A549 (cell line): ENCODE measurements around the gene RNF32. TPM values are rescaled to one million over a fixed set of nuclear protein-coding genes. Genes with fewer than 3 reads are reported as not detected.
"Not testable (repeated sequence)": the region's sequence is repeated elsewhere in the genome, so short reads cannot be mapped to it uniquely, and the experiment has no call there.

Experiments
- ATAC-seq, 2 experiments: fragments of 200-7000 bp in 1 of 2; fragments of >200 bp in 1 of 2; cut with Nextera tagmentation in 1 of 2; cut with Tn5 transposase in 1 of 2; 3 replicates each; pipeline versions ENCODE4 v1.8.0 to v1.9.1; 2018 to 2020; ENCODE audit warnings: mild to moderate bottlenecking in 1 of 2, moderate library complexity in 1 of 2
- CTCF ChIA-PET: fragments of 300-600 bp; sonication (Branson Sonifier 250); formaldehyde crosslinking; extraction: SDS; loops from one replicate; lab custom pipeline; 2021; ENCODE audit warnings: antibody characterized with exemption, inconsistent platforms; lab: Yijun Ruan, JAX
- POLR2A ChIA-PET: fragments of 350-600 bp; formaldehyde crosslinking; extraction: SDS; loops from one replicate; lab custom pipeline; 2021; ENCODE audit warnings: antibody characterized with exemption, inconsistent platforms; lab: Yijun Ruan, JAX
- DNase-seq, 2 experiments: peaks; one replicate each; pipeline versions ENCODE4 v3.0.0 to v3.0.0-alpha.2; 2011 to 2016; ENCODE audit warnings: low read depth in 1 of 2, low spot score in 1 of 2
- FAIRE-seq: peaks from 2 replicates; lab custom pipeline; 2011; peaks lifted over from hg19 to GRCh38; lab: Jason Lieb, UNC
- H3K27ac ChIP-seq, 2 experiments: fragments of >200 bp; sonication (Bioruptor Twin); formaldehyde crosslinking; 3 replicates each; pipeline ENCODE4 v1.5.1; 2016 to 2017
- H3K4me1 ChIP-seq: fragments of >200 bp; sonication (Bioruptor Twin); formaldehyde crosslinking; 3 replicates; pipeline ENCODE4 v1.6.1; 2016
- H3K4me2 ChIP-seq: fragments of >200 bp; sonication (Bioruptor Twin); formaldehyde crosslinking; 3 replicates; pipeline ENCODE4 v1.6.1; 2016
- H3K4me3 ChIP-seq: fragments of >200 bp; sonication (Bioruptor Twin); formaldehyde crosslinking; 3 replicates; pipeline ENCODE4 v1.5.1; 2016
- H3K9me3 ChIP-seq: fragments of >200 bp; sonication (Bioruptor Twin); formaldehyde crosslinking; 3 replicates; pipeline ENCODE4 v1.6.1; 2016
- BHLHE40 ChIP-seq: IDR thresholded peaks from 2 replicates; pipeline ENCODE4 v1.6.1; 2012; ENCODE audit warnings: low read depth, low read length, inconsistent platforms
- CEBPB ChIP-seq, 2 experiments: fragments of >200 bp in 1 of 2; sonication (Bioruptor Twin) in 1 of 2; formaldehyde crosslinking in 1 of 2; IDR thresholded peaks; 2 replicates each; pipeline ENCODE4 v1.6.1; 2012 to 2016
- CHD2 ChIP-seq: fragments of 150-350 bp; IDR thresholded peaks from 2 replicates; pipeline ENCODE4 v1.6.1; 2014; ENCODE audit warnings: low read length; ENCODE audit not compliant: partially characterized antibody
- E2F6 ChIP-seq: IDR thresholded peaks from 2 replicates; pipeline ENCODE4 v1.6.1; 2012; ENCODE audit warnings: low read depth, borderline replicate concordance
- EHF ChIP-seq: fragments of 250-450 bp; sonication (Bioruptor Pico); IDR thresholded peaks from 2 replicates; pipeline ENCODE4 v1.5.0; 2020; ENCODE audit warnings: mild to moderate bottlenecking
- GATA3 ChIP-seq: IDR thresholded peaks from 2 replicates; pipeline ENCODE4 v1.6.1; 2012; ENCODE audit warnings: borderline replicate concordance
- HES2 ChIP-seq: fragments of >200 bp; sonication (Bioruptor Twin); formaldehyde crosslinking; IDR thresholded peaks from 2 replicates; pipeline ENCODE4 v1.6.1; 2016
- HEYL ChIP-seq: fragments of 250-450 bp; sonication (Bioruptor Pico); IDR thresholded peaks from 2 replicates; pipeline ENCODE4 v1.8.0; 2021; ENCODE audit warnings: mild to moderate bottlenecking, moderate library complexity
- HOXA7 ChIP-seq: fragments of 250-450 bp; sonication (Bioruptor Pico); IDR thresholded peaks from 2 replicates; pipeline ENCODE4 v1.5.0; 2020; ENCODE audit warnings: mild to moderate bottlenecking, moderate library complexity
- HOXB13 ChIP-seq: fragments of 250-450 bp; sonication (Bioruptor Pico); IDR thresholded peaks from 2 replicates; pipeline ENCODE4 v1.5.0; 2020; ENCODE audit warnings: low read depth, mild to moderate bottlenecking, moderate library complexity
- HOXB5 ChIP-seq: fragments of 250-450 bp; sonication (Bioruptor Pico); IDR thresholded peaks from 2 replicates; pipeline ENCODE4 v1.5.0; 2020; ENCODE audit warnings: mild to moderate bottlenecking, moderate library complexity
- JUN ChIP-seq, 2 experiments: fragments of >200 bp; sonication (Bioruptor Twin); formaldehyde crosslinking; IDR thresholded peaks; 2 replicates in 1 of 2; 3 replicates in 1 of 2; pipeline ENCODE4 v1.6.1; 2016 to 2017
- JUNB ChIP-seq: fragments of >200 bp; sonication (Bioruptor Twin); formaldehyde crosslinking; IDR thresholded peaks from 2 replicates; pipeline ENCODE4 v1.6.1; 2016
- MAX ChIP-seq: IDR thresholded peaks from 2 replicates; pipeline ENCODE4 v1.6.1; 2012
- MYC ChIP-seq: IDR thresholded peaks from 2 replicates; pipeline ENCODE4 v1.6.1; 2012; ENCODE audit warnings: mild to moderate bottlenecking, inconsistent platforms, low read length, improper control_type of control experiment, borderline replicate concordance
- NFE2L2 ChIP-seq: fragments of 150-350 bp; conservative IDR thresholded peaks from 2 replicates; pipeline ENCODE4 v1.6.1; 2014; ENCODE audit warnings: low read length
- NPAS2 ChIP-seq: fragments of 250-450 bp; sonication (Bioruptor Pico); IDR thresholded peaks from 2 replicates; pipeline ENCODE4 v1.8.0; 2022; ENCODE audit warnings: mild to moderate bottlenecking, moderate library complexity, borderline replicate concordance
- NR3C1 ChIP-seq: fragments of >200 bp; sonication (Bioruptor Twin); formaldehyde crosslinking; IDR thresholded peaks from 3 replicates; pipeline ENCODE4 v1.6.1; 2017
- PBX3 ChIP-seq: IDR thresholded peaks from 2 replicates; pipeline ENCODE4 v1.6.1; 2012
- POLR2AphosphoS2 ChIP-seq: conservative IDR thresholded peaks from 2 replicates; pipeline ENCODE4 v1.6.1; 2012; ENCODE audit warnings: low read length, improper control_type of control experiment, inconsistent platforms
- RAD21 ChIP-seq, 2 experiments: fragments of >200 bp in 1 of 2; sonication (Bioruptor Twin) in 1 of 2; formaldehyde crosslinking in 1 of 2; IDR thresholded peaks in 1 of 2; conservative IDR thresholded peaks in 1 of 2; 2 replicates in 1 of 2; 3 replicates in 1 of 2; pipeline ENCODE4 v1.6.1; 2012 to 2018; ENCODE audit warnings: inconsistent platforms in 1 of 2
- RARB ChIP-seq: fragments of 250-450 bp; sonication (Bioruptor Pico); IDR thresholded peaks from 2 replicates; pipeline ENCODE4 v1.8.0; 2021; ENCODE audit warnings: mild to moderate bottlenecking, moderate library complexity
- RCOR1 ChIP-seq: fragments of 150-350 bp; IDR thresholded peaks from 2 replicates; pipeline ENCODE4 v1.6.1; 2014; ENCODE audit warnings: antibody characterized with exemption, low read length, low read depth
- TFCP2L1 ChIP-seq: fragments of 250-450 bp; sonication (Bioruptor Pico); IDR thresholded peaks from 2 replicates; pipeline ENCODE4 v1.5.0; 2021; ENCODE audit warnings: mild to moderate bottlenecking
- TP53 ChIP-seq: fragments of 250-450 bp; sonication (Bioruptor Pico); IDR thresholded peaks from 2 replicates; pipeline ENCODE4 v1.5.0; 2021; ENCODE audit warnings: mild to moderate bottlenecking, moderate library complexity
- WGBS: methylation state at CpG from one replicate; pipeline ENCODE4 v1.1.6; 2017; ENCODE audit errors: missing lambda C conversion rate; 5-methylcytosine and 5-hydroxymethylcytosine counted together
- polyA plus RNA-seq, 4 experiments: library from polyadenylated mRNA; depleted of rRNA in 3 of 4; stranded (reverse); fragments of >200 nt; fragmentation: RNase III in 1 of 4; extraction: RNeasy Plus Mini Kit Qiagen cat#74134 plus additional on column Dnase treatment in 1 of 4; gene quantifications; 2 replicates in 3 of 4; 3 replicates in 1 of 4; pipeline ENCODE4 v1.2.3, GENCODE V29; 2011 to 2017
- TF ChIP-seq, protein P1 (sequence below): fragments of 450-650 bp; IDR thresholded peaks from 2 replicates; pipeline ENCODE4 v1.6.1; 2014; ENCODE audit warnings: antibody characterized with exemption

Gene RNF32
- polyA plus RNA-seq, 2 of the 4 experiments (the other 2 are of a cell fraction) = 1.8 to 2.8 TPM

DNA sequence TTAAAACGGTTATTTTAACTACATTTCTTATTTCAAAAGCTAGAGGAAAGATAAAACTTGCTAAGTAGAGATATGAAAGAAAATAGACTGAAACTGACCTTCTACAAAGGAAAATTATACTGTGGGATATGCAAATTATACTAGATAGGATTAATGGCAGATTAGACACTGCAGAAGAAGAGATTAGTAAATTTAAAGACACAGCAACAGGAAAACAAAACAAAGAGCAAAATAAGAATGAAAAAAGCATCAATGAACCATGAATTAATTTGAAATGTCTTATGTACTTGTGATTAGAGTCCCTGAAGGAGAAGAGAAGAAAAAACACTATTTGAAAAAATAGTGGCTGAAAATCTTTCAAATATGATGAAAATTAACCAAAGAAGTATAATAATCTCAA lies 52.3 kb downstream of the RNF32 start:
- CTCF ChIA-PET = interaction anchor here (0.7 kb wide), 1 partner anchor 24 kb away, joined by 3 read pairs; no protein-coding TSS in a partner anchor
- H3K27ac ChIP-seq = no peak overlapping the region
- 47% methylated on average over 1 of the region's 1 CpG for WGBS
- no peak for FAIRE-seq
- no peak overlapping the region for H3K4me3 ChIP-seq
- no peaks in the 10 kb centered on the region for H3K9me3 ChIP-seq
- POLR2A ChIA-PET = no interaction called here
- TF ChIP-seq PBX3 (no peak), MAX (no peak), NR3C1 (no peak), HOXB5 (CRISPR knock-in tag) (no peak), CEBPB (IDR thresholded peaks at IDR 0.05) (no peak), RARB (CRISPR knock-in tag) (no peak), RAD21 (conservative IDR thresholded peaks at IDR 0.05 in 1 of 2, IDR thresholded peaks at IDR 0.05 in 1 of 2) (no peak), HOXA7 (CRISPR knock-in tag) (no peak), POLR2AphosphoS2 (no peak), MYC (no peak), TFCP2L1 (CRISPR knock-in tag) (no peak), RCOR1 (no peak), HES2 (no peak)
- TF ChIP-seq, all 56 proteins: peak for 0
- no peaks in the 10 kb centered on the region for H3K4me1 ChIP-seq
- DNase-seq = no peak
- no peak for ATAC-seq
- no peak overlapping the region for H3K4me2 ChIP-seq

- POLR2A ChIA-PET = no interaction called here
- Histone ChIP-seq H3K4me2 (no peak overlapping the region), H3K4me1 (no peaks in the 10 kb centered on the region), H3K27ac (no peak overlapping the region), H3K9me3 (no peaks in the 10 kb centered on the region), H3K4me3 (no peak overlapping the region)
- TF ChIP-seq JUNB (no peak), RARB (CRISPR knock-in tag) (no peak), NPAS2 (CRISPR knock-in tag) (no peak), BHLHE40 (no peak), HOXA7 (CRISPR knock-in tag) (no peak), E2F6 (no peak), TP53 (no peak), HOXB5 (CRISPR knock-in tag) (no peak), MYC (no peak), RAD21 (conservative IDR thresholded peaks at IDR 0.05 in 1 of 2, IDR thresholded peaks at IDR 0.05 in 1 of 2) (no peak), HES2 (no peak), EHF (CRISPR knock-in tag) (no peak), GATA3 (no peak), JUN (IDR thresholded peaks at IDR 0.05) (no peak), NFE2L2 (no peak), HEYL (no peak), HOXB13 (no peak), CHD2 (no peak)
- TF ChIP-seq, protein P1, sequence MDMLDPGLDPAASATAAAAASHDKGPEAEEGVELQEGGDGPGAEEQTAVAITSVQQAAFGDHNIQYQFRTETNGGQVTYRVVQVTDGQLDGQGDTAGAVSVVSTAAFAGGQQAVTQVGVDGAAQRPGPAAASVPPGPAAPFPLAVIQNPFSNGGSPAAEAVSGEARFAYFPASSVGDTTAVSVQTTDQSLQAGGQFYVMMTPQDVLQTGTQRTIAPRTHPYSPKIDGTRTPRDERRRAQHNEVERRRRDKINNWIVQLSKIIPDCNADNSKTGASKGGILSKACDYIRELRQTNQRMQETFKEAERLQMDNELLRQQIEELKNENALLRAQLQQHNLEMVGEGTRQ = no peak
- CTCF ChIA-PET = no interaction called here
- DNase-seq = no peak
- WGBS = 94% methylated on average over 3 of the region's 3 CpGs
- no peak for FAIRE-seq
- ATAC-seq = no peak
These were observed 53.1 kb downstream of the RNF32 start for GRCh38 chr7:156693627-156694026.

- CTCF ChIA-PET, DNase-seq, H3K4me2 ChIP-seq, POLR2A ChIA-PET, ATAC-seq, H3K4me3 ChIP-seq, H3K4me1 ChIP-seq, H3K27ac ChIP-seq, H3K9me3 ChIP-seq, FAIRE-seq: not testable (repeated sequence)
- 97% methylated on average over 9 of the region's 9 CpGs for WGBS
These were observed 56.7 kb downstream of the RNF32 start for GRCh38 chr7:156697283-156697682.

- FAIRE-seq, CTCF ChIA-PET: not testable (repeated sequence)
These were observed 57.9 kb downstream of the RNF32 start for GRCh38 chr7:156698512-156698911.

GRCh38 chr7:156701787-156702186 lies 61.2 kb downstream of the RNF32 start:
- ATAC-seq, H3K4me2 ChIP-seq, DNase-seq, H3K27ac ChIP-seq, FAIRE-seq, H3K4me3 ChIP-seq, CTCF ChIA-PET, H3K4me1 ChIP-seq, POLR2A ChIA-PET, H3K9me3 ChIP-seq: not testable (repeated sequence)
- 89% methylated on average over 1 of the region's 1 CpG for WGBS

More at GRCh38 chr7:156698512-156698911, 57.9 kb downstream of the RNF32 start:
- DNase-seq, H3K9me3 ChIP-seq, H3K27ac ChIP-seq, H3K4me3 ChIP-seq, ATAC-seq, H3K4me2 ChIP-seq, POLR2A ChIA-PET, H3K4me1 ChIP-seq: not testable (repeated sequence)
- WGBS = 97% methylated on average over 3 of the region's 4 CpGs
